Fibroblast of gingiva (primary cell): Measurements from ENCODE around the gene RTP3.
"Not testable (repeated sequence)": the region's sequence is repeated elsewhere in the genome, so short reads cannot be mapped to it uniquely, and the experiment has no call there.

Experiments
- DNase-seq: peaks from one replicate; pipeline ENCODE4 v3.0.0-alpha.2; 2011; ENCODE audit warnings: low read depth

RTP3 gene

GRCh38 chr3:46548611-46549010 is 50.8 kb downstream of the RTP3 start:
- DNase-seq: not testable (repeated sequence)

- no peak for DNase-seq
Observed at GRCh38 chr3:46549408-46549904, 51.7 kb downstream of the RTP3 start.

- no peak for DNase-seq
Observed at GRCh38 chr3:46549989-46550388, 52.2 kb downstream of the RTP3 start.
